ENCODE measurements around the gene TREX2.

Gene TREX2

GRCh38 chrX:153455571-153455970 is 9.7 kb upstream of the TREX2 start:
- DNase-seq (ENCODE audit: low spot score) = no peak

- DNase-seq (ENCODE audit: low spot score) = no peak
Measured at GRCh38 chrX:153454901-153455550, 9.2 kb upstream of the TREX2 start.

DNA sequence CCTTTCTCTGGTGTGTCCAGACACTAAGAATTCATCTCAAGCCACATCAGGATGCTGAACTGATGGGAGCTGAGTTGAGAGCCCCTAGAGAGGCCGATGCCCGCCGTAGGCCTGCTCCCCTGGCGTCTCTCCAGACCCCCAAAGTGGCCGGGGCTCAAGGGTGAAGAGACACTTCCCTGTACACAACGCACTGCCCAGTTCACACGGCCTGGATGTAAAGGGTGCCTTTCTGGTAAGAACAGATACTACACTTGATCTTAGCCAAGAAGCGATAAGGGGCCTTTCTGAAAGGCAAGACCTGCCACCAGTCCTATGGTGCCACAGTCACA is 5.1 kb upstream of the TREX2 start:
- no peak for DNase-seq (ENCODE audit: low spot score)

DNA sequence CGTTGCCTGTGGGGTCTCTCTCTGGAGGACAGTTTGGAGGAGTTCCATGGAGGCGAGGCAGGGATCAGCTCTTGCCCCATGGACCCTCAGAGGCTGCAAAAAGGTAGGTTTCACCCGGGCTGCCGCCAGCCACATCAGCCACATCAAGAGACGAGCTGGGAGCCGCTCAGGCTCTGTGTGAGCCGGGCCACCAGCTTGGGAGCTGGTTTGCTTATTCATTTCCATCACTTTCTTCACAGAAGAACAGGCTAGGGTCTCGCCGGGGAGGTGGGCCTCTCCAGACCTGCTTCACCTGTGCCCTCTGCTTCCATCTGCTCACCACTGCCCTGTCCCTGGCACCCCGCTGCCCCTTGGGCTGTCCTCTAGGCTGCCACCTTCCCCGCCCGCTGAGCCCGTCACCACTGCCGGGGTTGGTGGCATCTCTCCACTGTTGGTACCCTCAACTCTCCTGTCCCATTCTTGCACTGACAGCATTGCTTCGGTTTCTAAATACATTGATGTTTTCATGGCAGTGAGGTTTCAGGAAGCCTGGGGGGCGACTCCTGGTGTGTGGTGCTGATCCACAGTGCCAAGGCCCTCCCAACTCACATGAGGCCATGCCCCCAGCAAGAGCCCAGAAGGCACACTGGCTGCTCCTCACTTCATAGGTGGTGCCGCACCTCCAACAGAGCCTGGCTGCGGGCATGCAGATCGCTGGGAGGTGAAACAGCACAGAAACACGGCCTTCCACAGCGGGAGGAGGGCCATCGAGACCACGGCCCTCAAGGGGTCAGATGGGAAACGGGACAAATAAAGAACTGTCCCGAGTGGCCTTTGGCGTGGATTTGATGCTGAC is 4.5 kb upstream of the TREX2 start:
- DNase-seq (ENCODE audit: low spot score) = no peak

DNA sequence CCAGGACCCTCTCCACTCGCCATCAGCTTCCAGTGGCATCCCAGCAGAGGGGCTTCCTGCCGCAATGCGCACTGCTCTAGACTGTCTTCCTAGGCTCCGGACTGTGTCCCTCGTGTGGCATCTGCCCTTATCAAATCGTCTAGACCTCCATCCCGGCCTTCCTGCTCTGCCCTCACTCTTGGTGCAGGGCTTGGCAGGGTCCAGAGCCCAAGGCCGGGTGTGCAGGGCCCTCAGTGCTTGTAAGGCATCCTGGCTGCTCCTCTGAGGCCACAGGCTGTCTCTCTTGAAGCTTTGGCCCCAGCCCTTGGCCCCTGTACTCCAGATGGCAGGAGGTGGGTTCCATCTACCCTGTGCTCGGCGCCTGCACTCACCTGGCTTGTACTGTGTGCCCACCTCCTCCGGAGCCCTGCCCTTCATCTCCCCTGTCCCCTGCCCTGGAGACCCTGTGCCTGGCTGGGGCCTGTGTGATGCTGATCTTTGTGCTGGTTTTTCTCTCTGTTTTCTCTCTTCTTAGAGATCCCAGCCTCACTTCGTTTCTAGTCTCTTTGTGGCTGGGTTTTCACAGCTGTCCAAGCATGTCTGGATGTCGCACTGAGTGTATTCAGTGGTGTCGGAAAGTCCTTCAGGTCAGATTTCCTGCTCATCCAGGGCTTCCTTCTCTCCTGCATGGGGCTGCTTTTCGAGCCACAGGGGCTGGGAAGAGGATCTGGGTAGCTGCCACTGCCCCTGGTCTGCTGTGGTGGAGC is 3.7 kb upstream of the TREX2 start:
- DNase-seq (ENCODE audit: low spot score) = no peak

GRCh38 chrX:153448556-153449367 is 2.9 kb upstream of the TREX2 start:
- DNase-seq (ENCODE audit: low spot score) = no peak

GRCh38 chrX:153447581-153447960 is 1.7 kb upstream of the TREX2 start:
- DNase-seq (ENCODE audit: low spot score) = no peak

- no peak for DNase-seq (ENCODE audit: low spot score)
Measured at GRCh38 chrX:153446950-153447580, 1.2 kb upstream of the TREX2 start.

DNA sequence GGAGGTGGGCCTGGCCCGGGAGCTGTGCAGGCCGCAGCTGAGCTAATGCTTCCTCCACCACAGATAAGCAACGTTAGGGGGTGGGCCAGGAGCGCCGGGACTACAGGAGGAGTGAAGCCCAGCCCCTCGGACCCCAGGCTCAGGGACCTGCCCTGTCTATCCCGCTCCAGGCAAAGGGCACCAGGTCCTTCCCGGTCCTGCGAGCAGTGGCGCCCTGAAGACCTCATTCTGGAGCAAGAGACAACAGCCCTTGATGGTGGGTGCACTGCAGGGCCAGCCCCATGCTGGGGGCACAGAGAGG is 730 bp upstream of the TREX2 start:
- no peak for DNase-seq (ENCODE audit: low spot score)

- no peak for DNase-seq (ENCODE audit: low spot score)
Measured at GRCh38 chrX:153445106-153445855, 575 bp downstream of the TREX2 start.

- DNase-seq (ENCODE audit: low spot score) = no peak
Measured at GRCh38 chrX:153444333-153445011, 1.4 kb downstream of the TREX2 start.

GRCh38 chrX:153443476-153444332 is 2.2 kb downstream of the TREX2 start:
- no peak for DNase-seq (ENCODE audit: low spot score)

DNA sequence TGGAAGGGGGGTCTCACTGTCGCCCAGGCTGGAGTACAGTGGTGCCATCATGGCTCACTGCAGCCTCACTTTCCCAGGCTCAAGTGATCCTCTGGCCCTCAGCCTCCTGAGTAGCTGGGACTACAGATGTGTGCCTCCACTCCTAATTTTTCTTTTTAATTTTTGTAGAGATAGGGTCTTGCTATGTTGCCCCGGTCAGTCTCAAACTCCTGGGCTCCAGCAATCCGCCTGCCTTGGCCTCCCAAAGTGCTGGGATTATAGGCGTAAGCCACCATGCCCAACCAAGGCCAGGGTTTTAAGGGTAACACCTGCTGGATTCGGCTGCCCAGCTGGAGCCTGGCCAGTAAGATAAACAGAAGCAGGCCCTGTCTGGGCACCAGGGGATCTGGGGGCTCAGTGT is 3.4 kb downstream of the TREX2 start:
- no peak for DNase-seq (ENCODE audit: low spot score)

GRCh38 chrX:153441981-153442380 is 3.9 kb downstream of the TREX2 start:
- no peak for DNase-seq (ENCODE audit: low spot score)

DNA sequence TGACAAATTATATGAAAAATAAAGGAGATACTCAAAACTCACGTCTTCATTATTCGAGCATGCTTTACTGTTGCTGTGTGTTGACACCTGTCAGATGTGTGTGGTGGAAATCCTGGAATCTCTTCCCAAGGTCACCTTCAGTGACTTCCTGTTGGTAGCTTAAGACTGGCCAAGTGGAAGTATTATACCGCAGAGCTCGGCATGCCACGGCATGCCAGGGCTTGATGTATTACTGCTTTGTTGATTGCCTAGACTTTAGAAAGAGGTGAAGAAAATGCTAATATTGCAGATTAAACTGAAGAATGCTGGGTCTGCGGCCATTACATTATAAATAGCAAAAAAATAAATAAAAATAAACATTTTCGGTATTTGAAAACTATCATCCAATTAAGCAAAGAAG is 4.6 kb downstream of the TREX2 start:
- DNase-seq (ENCODE audit: low spot score) = no peak

DNA sequence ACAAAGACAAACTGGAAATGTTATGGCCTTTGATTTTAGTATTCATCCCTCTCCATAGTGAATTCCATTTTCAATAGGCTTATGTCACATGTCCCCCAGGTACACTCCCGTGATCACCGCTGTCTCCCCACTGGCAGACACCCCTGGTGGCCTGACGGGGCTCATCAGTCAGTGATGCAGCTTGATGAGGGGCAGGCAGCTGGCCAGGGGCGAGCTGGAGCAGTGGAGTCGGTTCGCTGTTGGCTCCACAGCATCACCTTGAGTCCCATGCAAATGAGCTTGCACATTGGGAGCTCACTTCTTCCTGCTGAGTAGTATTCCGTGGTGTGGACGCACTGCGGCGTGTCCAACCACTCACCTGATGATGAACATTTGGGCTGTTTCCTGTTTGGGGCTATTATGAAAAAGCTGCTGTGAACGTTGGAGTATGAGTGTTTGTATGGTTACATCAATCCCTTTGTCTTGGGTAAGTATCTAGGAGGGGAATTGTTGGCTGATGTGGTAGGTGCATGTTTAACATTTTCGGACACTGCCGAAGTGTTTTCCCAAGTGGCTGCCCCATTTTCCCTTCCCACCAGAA is 5.2 kb downstream of the TREX2 start:
- DNase-seq (ENCODE audit: low spot score) = no peak

DNA sequence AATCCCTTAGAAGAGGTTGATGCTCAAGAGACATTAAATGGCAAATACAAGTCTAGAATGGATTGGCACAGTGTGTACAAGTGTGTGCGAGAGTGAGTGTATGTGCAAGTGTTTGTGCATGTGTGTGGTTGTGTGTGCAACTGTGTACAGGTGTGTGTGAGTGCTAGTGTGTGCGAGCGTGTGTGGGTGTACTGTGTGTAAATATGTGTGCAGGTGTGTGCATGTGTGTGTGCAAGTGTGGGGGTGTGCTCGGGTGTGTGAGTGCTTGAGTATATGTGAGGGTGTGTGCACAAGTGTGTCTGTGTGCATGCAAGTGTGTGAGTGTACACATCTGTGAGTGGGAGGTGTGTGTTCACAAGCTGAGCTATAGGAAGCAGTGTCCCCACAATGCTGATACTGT is 5.9 kb downstream of the TREX2 start:
- no peak for DNase-seq (ENCODE audit: low spot score)

DNA sequence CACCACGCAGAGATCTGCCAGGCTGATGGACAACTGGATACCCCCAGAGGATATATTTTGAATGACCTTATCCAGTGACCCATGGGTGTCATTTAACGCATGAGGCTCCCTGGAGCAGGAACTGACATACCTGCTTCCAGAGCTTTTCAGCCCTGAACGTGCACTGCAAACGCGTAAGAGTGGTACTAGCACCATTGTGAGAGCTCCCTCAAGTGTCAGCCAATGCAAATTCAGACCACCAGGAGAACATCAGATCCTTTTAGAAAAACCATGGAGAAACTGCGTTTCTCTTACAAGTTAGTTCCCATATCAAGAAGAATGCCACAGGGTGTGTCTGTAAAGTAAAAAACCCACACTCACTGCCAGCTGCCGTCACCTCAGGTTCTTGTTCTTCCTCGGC is 7.3 kb downstream of the TREX2 start:
- DNase-seq (ENCODE audit: low spot score) = no peak

DNA sequence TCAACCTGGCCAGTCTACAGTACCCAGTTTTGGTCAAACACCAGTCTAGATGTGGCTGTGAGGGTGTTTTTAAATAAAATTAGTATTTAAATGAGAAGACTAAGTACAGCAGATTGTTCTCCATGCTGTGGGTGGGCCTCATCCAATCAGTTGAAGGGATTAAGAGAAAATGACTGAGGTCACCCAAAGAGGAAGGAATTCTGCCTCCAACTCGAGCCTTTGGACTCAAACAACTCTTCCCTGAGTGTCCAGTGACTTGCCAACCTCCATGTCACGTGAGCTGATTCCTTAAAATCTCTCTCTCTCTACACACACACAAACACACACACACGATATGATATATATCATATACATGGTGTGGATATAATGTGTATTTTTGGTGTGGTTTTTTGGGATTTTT is 10.0 kb downstream of the TREX2 start:
- DNase-seq (ENCODE audit: low spot score) = no peak
